GM12874 (cell line): ENCODE results near the gene SMG5.

Experiments
- TF ChIP-seq, protein P1 (sequence below): IDR thresholded peaks from 2 replicates; pipeline ENCODE4 v1.5.1; 2011; ENCODE audit warnings: low read depth, mild to moderate bottlenecking, control low read depth, low read length, moderate library complexity; ENCODE audit not compliant: insufficient read depth

Gene SMG5

DNA sequence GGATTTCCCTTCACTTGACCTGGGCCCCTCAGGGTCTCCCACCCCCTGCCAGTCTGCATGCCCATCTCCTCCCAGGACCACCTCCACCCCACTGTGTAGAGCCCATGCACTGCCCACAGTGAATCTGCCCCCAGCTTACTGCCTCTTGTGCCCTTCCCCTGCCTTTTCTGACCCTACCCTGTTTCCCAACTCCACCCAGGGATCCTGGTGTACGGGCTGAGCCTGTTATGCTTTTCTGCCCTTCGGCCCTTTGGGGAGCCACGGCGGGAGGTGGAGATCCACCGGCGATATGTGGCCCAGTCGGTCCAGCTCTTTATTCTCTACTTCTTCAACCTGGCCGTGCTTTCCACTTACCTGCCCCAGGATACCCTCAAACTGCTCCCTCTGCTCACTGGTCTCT, 3.4 kb upstream of the SMG5 start:
- TF ChIP-seq, protein P1, sequence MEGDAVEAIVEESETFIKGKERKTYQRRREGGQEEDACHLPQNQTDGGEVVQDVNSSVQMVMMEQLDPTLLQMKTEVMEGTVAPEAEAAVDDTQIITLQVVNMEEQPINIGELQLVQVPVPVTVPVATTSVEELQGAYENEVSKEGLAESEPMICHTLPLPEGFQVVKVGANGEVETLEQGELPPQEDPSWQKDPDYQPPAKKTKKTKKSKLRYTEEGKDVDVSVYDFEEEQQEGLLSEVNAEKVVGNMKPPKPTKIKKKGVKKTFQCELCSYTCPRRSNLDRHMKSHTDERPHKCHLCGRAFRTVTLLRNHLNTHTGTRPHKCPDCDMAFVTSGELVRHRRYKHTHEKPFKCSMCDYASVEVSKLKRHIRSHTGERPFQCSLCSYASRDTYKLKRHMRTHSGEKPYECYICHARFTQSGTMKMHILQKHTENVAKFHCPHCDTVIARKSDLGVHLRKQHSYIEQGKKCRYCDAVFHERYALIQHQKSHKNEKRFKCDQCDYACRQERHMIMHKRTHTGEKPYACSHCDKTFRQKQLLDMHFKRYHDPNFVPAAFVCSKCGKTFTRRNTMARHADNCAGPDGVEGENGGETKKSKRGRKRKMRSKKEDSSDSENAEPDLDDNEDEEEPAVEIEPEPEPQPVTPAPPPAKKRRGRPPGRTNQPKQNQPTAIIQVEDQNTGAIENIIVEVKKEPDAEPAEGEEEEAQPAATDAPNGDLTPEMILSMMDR, result no peak

DNA sequence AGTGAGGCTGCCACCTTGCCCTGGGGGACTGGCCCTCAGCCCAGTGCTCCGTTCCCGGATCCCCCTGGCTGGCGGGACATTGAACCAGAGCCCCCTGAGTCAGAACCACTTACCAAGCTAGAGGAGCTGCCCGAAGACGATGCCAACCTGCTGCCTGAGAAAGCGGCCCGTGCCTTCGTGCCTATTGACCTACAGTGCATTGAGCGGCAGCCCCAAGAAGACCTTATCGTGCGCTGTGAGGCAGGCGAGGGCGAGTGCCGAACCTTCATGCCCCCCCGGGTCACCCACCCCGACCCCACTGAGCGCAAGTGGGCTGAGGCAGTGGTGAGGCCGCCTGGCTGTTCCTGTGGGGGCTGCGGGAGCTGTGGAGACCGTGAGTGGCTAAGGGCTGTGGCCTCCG, 2.8 kb upstream of the SMG5 start:
- TF ChIP-seq, protein P1, result no peak

DNA sequence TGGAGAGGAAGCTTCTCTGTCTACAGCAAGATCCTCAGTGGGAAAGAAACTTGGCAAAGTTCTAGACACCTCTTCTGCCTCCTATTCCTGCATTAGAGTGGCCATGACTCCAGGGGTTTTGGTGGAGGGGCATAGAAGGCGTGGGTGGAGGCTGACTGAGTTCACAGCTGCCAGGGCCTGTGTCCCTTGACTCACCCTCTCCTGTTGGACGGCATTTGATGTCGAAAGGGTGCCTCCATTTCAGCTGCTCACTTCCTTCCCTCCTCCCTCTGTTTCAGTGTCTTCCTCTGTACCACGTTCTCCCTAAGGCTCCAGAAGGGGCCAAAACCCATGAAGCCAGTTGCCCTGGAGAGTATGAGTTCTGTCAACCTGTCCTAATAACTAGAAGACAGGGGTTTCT, 2.1 kb upstream of the SMG5 start:
- TF ChIP-seq, protein P1, result no peak

DNA sequence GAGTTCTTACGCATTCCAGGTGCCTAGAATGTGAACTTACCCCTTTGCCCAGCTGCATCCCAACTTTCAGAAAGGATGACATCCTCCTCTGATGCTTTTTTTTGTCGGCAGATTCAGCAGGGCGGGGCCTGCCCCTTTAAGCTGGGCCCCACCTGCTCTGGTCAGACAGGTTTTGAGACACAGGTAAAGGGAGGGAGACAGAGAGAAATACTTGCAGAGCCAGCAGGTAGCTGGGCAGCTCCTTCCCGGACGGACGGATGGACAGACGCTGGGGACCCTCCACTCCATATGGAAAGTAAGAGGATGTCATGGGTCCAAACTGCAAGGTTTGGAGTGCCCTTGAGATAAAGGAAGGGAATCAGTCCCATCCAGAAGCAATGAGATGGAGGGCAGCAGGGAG, 1.5 kb upstream of the SMG5 start, which contains the start of gene TMEM79:
Gene TMEM79 (plus strand): TSS at position 214 of the 400 bp plus-strand sequence. CDS start 902 bp downstream, outside the sequence.
- TF ChIP-seq, protein P1, result no peak

DNA sequence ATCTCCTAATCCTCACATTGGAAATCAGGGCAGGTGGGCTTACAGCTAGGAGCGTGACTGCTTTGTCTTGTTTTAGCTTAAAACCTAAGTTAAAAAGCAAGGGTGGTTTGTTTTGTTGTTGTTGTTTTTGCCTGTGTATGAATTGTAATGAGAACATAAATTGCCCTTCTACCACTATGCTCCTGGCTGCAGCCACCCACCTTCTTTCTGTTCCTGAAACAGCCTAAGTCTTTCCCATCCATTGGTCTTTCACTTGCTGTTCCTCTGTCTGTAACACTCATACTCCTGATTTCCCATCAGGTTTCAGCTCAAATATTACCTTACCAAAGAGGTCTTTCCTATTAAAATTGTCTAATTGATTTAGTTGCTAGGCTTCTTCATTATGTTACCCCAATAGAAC, 896 bp upstream of the SMG5 start:
- TF ChIP-seq, protein P1, result no peak

DNA sequence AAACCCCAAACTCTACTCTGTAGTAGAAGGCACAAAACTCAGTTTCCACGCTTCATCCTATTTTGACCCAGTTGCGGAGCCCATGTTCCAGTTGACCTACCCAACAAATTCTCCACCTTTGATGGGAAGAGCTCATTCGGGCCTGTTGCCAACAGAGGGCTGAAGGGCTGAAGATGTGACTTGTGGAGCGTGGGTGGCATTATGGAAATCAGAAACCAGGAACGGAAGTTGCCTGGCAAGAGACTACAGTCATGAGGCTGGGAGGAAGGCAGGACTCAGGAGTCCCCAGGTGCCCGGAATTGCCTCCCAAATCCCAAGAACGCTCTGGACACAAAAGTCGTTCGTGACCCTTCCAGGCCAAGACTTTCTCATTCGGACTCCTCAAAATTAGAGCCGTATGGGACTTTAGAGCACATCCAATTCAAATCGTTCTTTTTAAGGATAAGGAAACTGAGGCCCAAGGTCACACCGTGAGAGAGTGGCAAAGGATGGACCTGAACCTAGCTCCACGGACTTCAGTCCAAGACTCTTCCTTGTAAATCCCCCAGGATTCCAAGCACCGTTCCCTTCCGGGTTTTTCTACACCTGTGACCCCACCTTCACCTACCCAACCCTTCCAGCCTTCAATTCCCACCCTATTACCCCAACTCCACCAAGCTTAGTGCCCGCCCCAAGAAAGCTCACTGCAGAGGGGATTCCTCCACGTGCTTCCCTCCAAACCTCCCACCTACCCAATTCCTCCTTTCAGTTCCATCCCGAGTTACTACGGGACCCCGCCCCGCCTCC, 739 bp downstream of the SMG5 start:
- TF ChIP-seq, protein P1, result no peak

DNA sequence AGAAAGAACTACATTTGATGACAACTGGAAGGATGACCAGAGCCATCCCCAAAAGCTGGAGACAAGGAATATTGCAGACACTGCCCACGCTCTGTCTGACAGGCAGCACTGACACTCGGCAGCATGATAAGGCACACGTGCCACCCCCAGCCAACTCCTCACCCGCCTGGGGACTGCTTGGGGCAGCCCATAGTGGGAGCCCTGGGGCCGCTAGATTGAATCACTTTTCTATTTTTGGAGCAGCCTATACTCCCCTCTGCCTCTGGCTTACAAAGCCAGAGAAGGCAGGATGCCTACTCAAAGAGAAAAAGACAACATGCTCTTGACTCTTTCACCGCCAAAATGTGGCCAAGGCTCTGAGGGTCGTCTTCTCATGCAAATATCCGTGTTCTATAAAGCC, 1.3 kb downstream of the SMG5 start:
- TF ChIP-seq, protein P1, result 0 out of 2 replicates have a peak, but pooled peaks have one; percentile 6
